ENCODE results near the gene CTNNA2. TPM values are rescaled to one million over a fixed set of nuclear protein-coding genes. Genes with fewer than 3 reads are reported as not detected.

CTNNA2 gene
- total RNA-seq, 4 donors from 2014 or later, result not detected

DNA sequence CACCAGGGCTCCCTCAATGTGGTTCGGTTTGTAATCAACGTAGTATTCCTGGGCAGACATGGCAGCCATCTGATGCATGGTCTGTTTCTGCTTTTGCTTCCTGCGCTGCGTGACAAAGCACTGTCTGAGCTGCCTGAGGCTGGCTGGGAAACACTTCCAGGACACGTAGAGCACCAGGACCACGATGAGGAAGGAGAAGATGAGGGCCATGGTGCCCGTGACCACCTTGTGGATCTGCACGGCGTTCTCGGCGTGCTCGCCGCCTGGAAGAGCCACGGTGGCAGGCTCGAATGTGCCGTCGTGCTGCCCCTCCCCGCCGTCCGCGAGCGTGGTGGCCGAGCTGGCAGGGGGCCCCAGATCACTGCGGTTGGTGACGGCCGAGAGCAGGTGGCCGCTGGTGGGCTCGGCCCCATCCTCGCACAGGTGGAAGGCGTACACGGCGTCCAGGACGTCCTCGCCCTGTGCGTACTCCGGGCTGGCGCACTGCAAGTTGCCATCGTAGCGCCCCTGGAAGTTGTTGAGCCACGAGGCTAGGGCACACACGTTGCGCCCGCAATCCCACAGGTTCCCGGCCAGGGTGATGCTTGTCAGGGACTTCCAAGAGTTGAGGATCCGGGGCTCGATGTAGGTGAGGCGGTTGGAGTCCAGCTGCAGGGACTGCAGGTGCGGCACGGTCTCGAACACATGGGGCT, 789.6 kb downstream of the CTNNA2 start:
- TF ChIP-seq, protein P1, sequence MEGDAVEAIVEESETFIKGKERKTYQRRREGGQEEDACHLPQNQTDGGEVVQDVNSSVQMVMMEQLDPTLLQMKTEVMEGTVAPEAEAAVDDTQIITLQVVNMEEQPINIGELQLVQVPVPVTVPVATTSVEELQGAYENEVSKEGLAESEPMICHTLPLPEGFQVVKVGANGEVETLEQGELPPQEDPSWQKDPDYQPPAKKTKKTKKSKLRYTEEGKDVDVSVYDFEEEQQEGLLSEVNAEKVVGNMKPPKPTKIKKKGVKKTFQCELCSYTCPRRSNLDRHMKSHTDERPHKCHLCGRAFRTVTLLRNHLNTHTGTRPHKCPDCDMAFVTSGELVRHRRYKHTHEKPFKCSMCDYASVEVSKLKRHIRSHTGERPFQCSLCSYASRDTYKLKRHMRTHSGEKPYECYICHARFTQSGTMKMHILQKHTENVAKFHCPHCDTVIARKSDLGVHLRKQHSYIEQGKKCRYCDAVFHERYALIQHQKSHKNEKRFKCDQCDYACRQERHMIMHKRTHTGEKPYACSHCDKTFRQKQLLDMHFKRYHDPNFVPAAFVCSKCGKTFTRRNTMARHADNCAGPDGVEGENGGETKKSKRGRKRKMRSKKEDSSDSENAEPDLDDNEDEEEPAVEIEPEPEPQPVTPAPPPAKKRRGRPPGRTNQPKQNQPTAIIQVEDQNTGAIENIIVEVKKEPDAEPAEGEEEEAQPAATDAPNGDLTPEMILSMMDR (IDR thresholded peaks at IDR 0.05; ENCODE audit: low read depth), result no peak

DNA sequence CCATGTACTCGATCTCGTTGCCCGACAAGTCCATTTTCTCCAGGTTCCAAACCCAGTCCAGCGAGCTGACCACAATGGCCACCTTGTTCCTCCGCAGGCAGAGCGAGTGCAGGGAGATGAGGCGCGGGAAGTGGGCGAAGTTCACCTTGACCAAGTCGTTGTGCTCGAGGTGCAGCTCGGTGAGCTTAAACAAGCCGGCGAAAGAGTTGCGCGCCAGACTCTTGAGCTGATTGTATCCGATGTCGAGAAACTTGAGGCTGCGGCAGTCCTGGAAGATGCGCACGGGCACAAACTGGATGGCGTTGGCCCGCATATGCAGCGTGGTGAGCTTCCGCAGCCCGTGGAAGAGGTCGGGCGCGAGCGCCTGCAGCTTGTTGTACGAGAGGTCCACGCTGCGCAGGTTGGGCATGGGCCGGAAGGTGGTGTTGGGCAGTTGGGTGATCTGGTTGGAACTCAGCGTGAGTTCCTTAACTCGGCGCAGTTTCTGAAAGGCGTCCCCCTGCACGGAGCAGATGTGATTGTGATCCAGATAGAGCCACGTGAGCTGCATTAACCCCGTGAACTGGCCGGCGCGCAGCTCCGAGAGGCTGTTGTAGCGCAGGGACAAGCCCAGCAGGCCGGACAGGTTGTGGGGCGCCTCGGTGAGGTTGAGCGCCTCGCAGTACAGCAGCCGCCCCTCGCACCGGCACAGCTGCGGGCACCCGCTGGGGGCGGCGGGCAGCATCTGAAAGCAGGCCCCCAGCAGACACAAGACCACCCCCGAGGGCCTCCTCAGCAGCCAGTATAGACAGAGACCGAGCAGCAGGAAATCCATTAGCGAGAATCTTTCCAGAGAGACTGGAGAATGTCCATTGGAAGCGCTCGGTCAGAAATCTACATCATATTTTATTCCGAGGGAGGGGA, 790.4 kb downstream of the CTNNA2 start:
- TF ChIP-seq, protein P1 (IDR thresholded peaks at IDR 0.05; ENCODE audit: low read depth), result no peak

- TF ChIP-seq, protein P1 (IDR thresholded peaks at IDR 0.05; ENCODE audit: low read depth), result no peak
Measured at GRCh38 chr2:80303909-80304837, 791.3 kb downstream of the CTNNA2 start, which contains the start of gene LRRTM1. Gene LRRTM1, minus strand, starts transcription at chr2:80304752. Its CDS starts 933 bp downstream, at chr2:80303819.

DNA sequence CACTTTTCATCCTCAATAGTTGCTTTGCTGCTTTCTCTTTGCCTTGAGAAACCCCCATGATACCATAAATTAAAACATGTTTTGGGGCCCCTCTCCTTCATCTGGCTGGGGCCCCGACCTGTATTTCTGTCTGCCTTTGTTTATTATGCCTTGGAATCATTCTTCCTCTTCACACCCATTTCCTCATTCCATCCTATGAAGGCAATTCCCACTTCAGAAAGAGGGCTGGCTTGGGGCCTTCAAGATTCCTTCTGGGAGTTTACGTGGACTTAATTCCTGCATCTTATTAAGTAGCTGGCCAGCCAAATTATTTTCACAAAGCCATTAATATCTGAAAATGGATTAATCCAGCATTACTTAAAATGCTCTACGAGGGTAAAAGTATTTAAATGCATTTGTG, 798.5 kb downstream of the CTNNA2 start:
- TF ChIP-seq, protein P1 (IDR thresholded peaks at IDR 0.05; ENCODE audit: low read depth), result no peak

GRCh38 chr2:80312282-80312839, 799.5 kb downstream of the CTNNA2 start:
- TF ChIP-seq, protein P1 (IDR thresholded peaks at IDR 0.05; ENCODE audit: low read depth), result no peak

DNA sequence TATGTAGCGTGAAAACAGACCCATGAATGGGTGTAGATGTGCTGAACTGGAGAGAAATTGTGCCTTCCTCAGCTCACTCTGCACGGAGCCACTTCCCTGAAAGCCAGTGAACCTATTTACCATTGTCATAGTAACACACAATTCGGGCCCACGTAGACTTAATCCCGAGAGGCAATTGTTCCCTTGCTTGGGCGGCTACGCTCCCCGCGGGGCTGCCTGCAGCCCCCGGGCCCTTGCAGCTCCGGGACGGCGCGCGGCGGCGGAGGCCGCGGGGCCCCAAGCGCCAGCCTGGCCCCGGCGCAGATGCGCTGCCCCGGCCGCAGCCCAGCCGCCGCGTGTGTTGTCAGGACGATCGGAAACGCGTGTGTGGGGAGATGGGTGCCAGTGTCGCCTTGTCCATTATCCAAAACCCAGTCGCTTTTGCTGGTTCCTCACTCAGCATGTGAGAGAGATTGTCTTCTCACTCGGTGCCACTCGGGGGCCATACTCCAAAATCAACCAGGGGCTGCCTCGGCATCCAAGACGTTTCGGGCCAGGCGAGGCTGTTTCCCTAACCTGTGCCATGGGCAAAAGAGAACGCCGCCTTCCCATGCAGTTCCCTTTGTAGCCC, 809.6 kb downstream of the CTNNA2 start:
- TF ChIP-seq, protein P1 (IDR thresholded peaks at IDR 0.05; ENCODE audit: low read depth), result no peak

All from subcutaneous adipose tissue (tissue), 4 donors.